ENCODE data around the gene PUM2. TPM values are rescaled to one million over a fixed set of nuclear protein-coding genes. Genes with fewer than 3 reads are reported as not detected.

Gene PUM2
- total RNA-seq, 1 donor from 2014 or later, result 112 TPM

DNA sequence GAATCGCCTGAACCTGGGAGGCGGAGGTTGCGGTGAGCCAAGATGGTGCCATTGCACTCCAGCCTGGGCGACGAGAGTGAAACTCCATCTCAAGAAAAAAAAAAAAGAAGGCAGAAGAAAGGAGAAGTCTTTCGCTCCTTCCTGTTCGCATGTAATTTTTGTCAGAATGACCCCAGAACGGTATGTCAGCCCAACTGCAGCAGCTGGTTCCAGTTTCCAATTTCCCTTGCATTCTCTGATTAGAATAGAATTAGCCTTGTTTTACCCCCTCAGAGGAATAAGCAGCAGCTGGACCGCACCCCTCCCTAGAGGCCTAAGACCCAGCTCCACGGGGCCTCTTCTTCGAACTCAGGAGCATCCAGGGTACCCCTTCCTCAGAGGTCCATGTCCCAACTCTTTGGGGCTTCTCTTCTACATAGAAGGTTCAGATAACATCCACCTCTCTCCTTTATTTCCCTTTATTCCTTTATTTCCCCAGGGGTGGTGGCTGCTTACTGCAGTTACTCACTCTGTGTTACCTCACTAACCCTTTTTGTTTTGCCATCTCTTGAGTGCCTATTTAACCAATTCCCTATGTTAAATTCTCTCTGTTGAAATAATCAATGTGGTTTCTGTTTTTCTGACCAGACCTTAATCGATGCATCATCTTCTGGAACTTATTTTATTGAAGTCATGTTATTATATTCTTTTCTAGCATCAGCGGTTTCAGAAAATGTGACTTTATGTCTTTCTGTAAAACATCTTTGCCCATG lies 7.2 kb upstream of the PUM2 start:
- intact Hi-C loops (cut with DNase I), result no loop called here
- peaks cover 4% of the 10 kb centered on the region for H3K4me1 ChIP-seq
- H3K36me3 ChIP-seq, result no peaks in the 10 kb centered on the region
- no peaks in the 10 kb centered on the region for H3K9me3 ChIP-seq
- H3K27ac ChIP-seq, result no peak overlapping the region
- TF ChIP-seq, protein P1, sequence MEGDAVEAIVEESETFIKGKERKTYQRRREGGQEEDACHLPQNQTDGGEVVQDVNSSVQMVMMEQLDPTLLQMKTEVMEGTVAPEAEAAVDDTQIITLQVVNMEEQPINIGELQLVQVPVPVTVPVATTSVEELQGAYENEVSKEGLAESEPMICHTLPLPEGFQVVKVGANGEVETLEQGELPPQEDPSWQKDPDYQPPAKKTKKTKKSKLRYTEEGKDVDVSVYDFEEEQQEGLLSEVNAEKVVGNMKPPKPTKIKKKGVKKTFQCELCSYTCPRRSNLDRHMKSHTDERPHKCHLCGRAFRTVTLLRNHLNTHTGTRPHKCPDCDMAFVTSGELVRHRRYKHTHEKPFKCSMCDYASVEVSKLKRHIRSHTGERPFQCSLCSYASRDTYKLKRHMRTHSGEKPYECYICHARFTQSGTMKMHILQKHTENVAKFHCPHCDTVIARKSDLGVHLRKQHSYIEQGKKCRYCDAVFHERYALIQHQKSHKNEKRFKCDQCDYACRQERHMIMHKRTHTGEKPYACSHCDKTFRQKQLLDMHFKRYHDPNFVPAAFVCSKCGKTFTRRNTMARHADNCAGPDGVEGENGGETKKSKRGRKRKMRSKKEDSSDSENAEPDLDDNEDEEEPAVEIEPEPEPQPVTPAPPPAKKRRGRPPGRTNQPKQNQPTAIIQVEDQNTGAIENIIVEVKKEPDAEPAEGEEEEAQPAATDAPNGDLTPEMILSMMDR (IDR thresholded peaks at IDR 0.05), result no peak
- DNase-seq, result no peak
- H3K4me3 ChIP-seq, result no peak overlapping the region
- no peaks in the 10 kb centered on the region for H3K27me3 ChIP-seq (ENCODE audit: low read depth)
- ATAC-seq, result no peak

GRCh38 chr2:20356042-20356441 lies 5.4 kb upstream of the PUM2 start:
- H3K27ac ChIP-seq, result no peak overlapping the region
- no peaks in the 10 kb centered on the region for H3K36me3 ChIP-seq
- peaks cover 14% of the 10 kb centered on the region for H3K4me1 ChIP-seq
- no peak overlapping the region for H3K4me3 ChIP-seq
- intact Hi-C loops (cut with DNase I), result no loop called here
- TF ChIP-seq, protein P1 (IDR thresholded peaks at IDR 0.05), result no peak
- ATAC-seq (no peak), DNase-seq (no peak)
- no peaks in the 10 kb centered on the region for H3K27me3 ChIP-seq (ENCODE audit: low read depth)
- no peaks in the 10 kb centered on the region for H3K9me3 ChIP-seq

DNA sequence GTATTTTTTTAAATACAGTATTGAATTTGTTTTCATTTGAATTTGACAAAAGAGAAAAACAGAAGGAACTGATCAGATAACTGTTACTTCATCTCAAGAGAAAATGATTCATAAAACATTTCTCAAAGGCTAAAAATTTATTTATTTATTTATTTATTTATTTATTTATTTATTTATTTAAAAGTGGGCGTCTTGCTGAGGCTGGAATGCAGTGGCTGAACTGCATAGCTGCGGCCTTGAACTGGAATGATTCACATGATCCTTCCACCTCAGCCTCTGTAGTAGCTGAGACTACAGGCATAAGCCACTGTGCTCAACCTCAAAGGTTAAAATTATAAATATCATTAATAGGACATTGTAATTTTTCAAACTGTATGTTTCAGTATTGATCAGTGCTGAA lies 4.5 kb upstream of the PUM2 start:
- ATAC-seq, result no peak
- no peaks in the 10 kb centered on the region for H3K9me3 ChIP-seq
- peaks cover 10% of the 10 kb centered on the region for H3K4me1 ChIP-seq
- intact Hi-C loops (cut with DNase I), result no loop called here
- H3K36me3 ChIP-seq, result no peaks in the 10 kb centered on the region
- no peak overlapping the region for H3K4me3 ChIP-seq
- TF ChIP-seq, protein P1 (IDR thresholded peaks at IDR 0.05), result no peak
- H3K27me3 ChIP-seq (ENCODE audit: low read depth), result no peaks in the 10 kb centered on the region
- H3K27ac ChIP-seq, result no peak overlapping the region
- no peak for DNase-seq

- no peak for ATAC-seq
- H3K4me1 ChIP-seq, result peaks cover 23% of the 10 kb centered on the region
- no peak overlapping the region for H3K27ac ChIP-seq
- intact Hi-C loops (cut with DNase I), result no loop called here
- DNase-seq, result no peak
- H3K4me3 ChIP-seq, result no peak overlapping the region
- no peaks in the 10 kb centered on the region for H3K36me3 ChIP-seq
- TF ChIP-seq, protein P1 (IDR thresholded peaks at IDR 0.05), result no peak
- H3K9me3 ChIP-seq, result no peaks in the 10 kb centered on the region
- no peaks in the 10 kb centered on the region for H3K27me3 ChIP-seq (ENCODE audit: low read depth)
Observed at GRCh38 chr2:20353241-20353992, 2.8 kb upstream of the PUM2 start.

- Histone ChIP-seq H3K36me3 (no peaks in the 10 kb centered on the region), H3K27me3 (ENCODE audit: low read depth) (no peaks in the 10 kb centered on the region), H3K27ac (peak overlapping the region; percentile 94), H3K4me3 (no peak overlapping the region), H3K9me3 (no peaks in the 10 kb centered on the region), H3K4me1 (peaks cover 30% of the 10 kb centered on the region)
- intact Hi-C loops (cut with DNase I), result no loop called here
- TF ChIP-seq, protein P1 (IDR thresholded peaks at IDR 0.05), result no peak
- no peak for DNase-seq
- ATAC-seq, result no peak
Observed at GRCh38 chr2:20352581-20353216, 2.1 kb upstream of the PUM2 start.

All from lower lobe of right lung (tissue), 2 donors.